DOHH2 (cell line): ENCODE results near the gene LDAH.

ENCODE experiments used
- CTCF ChIP-seq: fragments of 200-600 bp; sonication (generic); IDR thresholded peaks from one replicate; pipeline ENCODE4 v1.5.1; 2014; ENCODE audit warnings: antibody characterized with exemption, mild to moderate bottlenecking, low read depth, low read length; ENCODE audit not compliant: poor library complexity, severe bottlenecking
- EZH2phosphoT487 ChIP-seq: fragments of 200-600 bp; sonication (generic); IDR thresholded peaks from 2 replicates; pipeline ENCODE4 v1.6.1; 2017; ENCODE audit warnings: borderline replicate concordance, mild to moderate bottlenecking, antibody characterized with exemption, low read length, moderate library complexity, mixed read lengths

GRCh38 chr2:20706217-20706616 is 116.7 kb downstream of the LDAH start:
- TF ChIP-seq CTCF (no peak), EZH2phosphoT487 (no peak)
